Common myeloid progenitor, CD34-positive (primary cell): ENCODE results near the gene KCNJ5.

Source experiments
- CTCF ChIA-PET: fragments of 350-600 bp; sonication (Branson Sonifier 250); formaldehyde crosslinking; loops from one replicate; lab custom pipeline; 2021; ENCODE audit warnings: antibody characterized with exemption; lab: Charles Lee
- POLR2A ChIA-PET: fragments of 350-600 bp; sonication (Branson Sonifier 250); formaldehyde crosslinking; loops from one replicate; lab custom pipeline; 2021; ENCODE audit warnings: antibody characterized with exemption; lab: Charles Lee
- DNase-seq, 3 donors: peaks; one replicate each; pipeline versions ENCODE4 v3.0.0 to v3.0.0-alpha.2; 2013
- H3K27ac ChIP-seq, 2 experiments: 1 replicate in 1 of 2; 2 replicates in 1 of 2; pipeline ENCODE4 v1.7.0; 2013; ENCODE audit warnings: inconsistent platforms in 2 of 2, low read length in 2 of 2, mild to moderate bottlenecking in 2 of 2, low read depth in 1 of 2, moderate library complexity in 1 of 2; ENCODE audit not compliant: severe bottlenecking in 2 of 2, insufficient read depth in 1 of 2, poor library complexity in 1 of 2
- H3K27me3 ChIP-seq, 5 experiments: replicated peaks in 2 of 5; 1 replicate in 3 of 5; 2 replicates in 2 of 5; pipeline versions ENCODE4 v1.6.1 to v1.7.0; 2013; ENCODE audit warnings: low read length in 4 of 5, mild to moderate bottlenecking in 2 of 5, moderate library complexity in 2 of 5, inconsistent platforms in 1 of 5; ENCODE audit not compliant: insufficient read depth in 5 of 5, control insufficient read depth in 4 of 5
- H3K36me3 ChIP-seq, 4 experiments: 1 replicate in 2 of 4; 2 replicates in 2 of 4; pipeline versions ENCODE4 v1.6.1 to v1.7.0; 2013; ENCODE audit warnings: low read length in 3 of 4, control low read depth in 1 of 4, mild to moderate bottlenecking in 1 of 4; ENCODE audit not compliant: control insufficient read depth in 4 of 4, insufficient read depth in 4 of 4
- H3K4me1 ChIP-seq, 4 experiments: 1 replicate in 3 of 4; 2 replicates in 1 of 4; pipeline versions ENCODE4 v1.6.1 to v1.7.1; 2013; ENCODE audit warnings: low read length in 3 of 4, mild to moderate bottlenecking in 3 of 4, control low read depth in 1 of 4, inconsistent platforms in 1 of 4, moderate library complexity in 1 of 4; ENCODE audit not compliant: control insufficient read depth in 4 of 4, insufficient read depth in 4 of 4; ENCODE audit errors: control extremely low read depth in 1 of 4
- H3K4me3 ChIP-seq, 7 experiments: 1 replicate in 4 of 7; 2 replicates in 3 of 7; pipeline versions ENCODE4 v1.5.1 to v1.7.0; 2013; ENCODE audit warnings: mild to moderate bottlenecking in 7 of 7, low read length in 6 of 7, moderate library complexity in 6 of 7, inconsistent platforms in 2 of 7, low read depth in 2 of 7, control low read depth in 1 of 7; ENCODE audit not compliant: insufficient read depth in 4 of 7, control insufficient read depth in 1 of 7; ENCODE audit errors: extremely low read depth in 1 of 7
- H3K9me3 ChIP-seq, 5 experiments: 1 replicate in 4 of 5; 2 replicates in 1 of 5; pipeline versions ENCODE4 v1.6.1 to v1.7.1; 2013; ENCODE audit warnings: low read length in 4 of 5, mild to moderate bottlenecking in 2 of 5, inconsistent platforms in 1 of 5, low read depth in 1 of 5, moderate library complexity in 1 of 5; ENCODE audit not compliant: control insufficient read depth in 4 of 5, insufficient read depth in 2 of 5; ENCODE audit errors: control extremely low read depth in 1 of 5
- WGBS: methylation state at CpG from one replicate; pipeline ENCODE4 v1.1.5; 2013; ENCODE audit not compliant: insufficient coverage; 5-methylcytosine and 5-hydroxymethylcytosine counted together

The KCNJ5 gene

DNA sequence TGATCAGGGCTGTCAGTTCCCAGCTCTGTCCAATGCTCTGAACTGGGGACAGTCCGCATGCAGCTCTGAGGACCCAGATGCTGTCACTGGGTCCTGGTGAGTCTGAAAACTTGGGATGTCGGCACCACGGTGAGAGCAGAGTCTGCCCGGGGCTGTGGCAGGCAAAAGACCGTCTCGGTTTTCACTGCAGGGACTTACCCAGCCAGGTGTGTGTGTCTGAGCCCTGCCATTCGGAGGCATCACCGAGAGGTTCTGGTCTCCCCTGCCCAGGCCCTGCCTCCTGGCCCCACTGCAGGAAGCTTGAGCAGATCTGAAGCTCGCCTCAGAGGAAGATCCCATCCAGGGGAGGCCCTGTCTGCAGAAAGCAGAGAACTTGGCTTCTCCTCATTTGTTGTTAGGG, 46.3 kb downstream of the KCNJ5 start:
- CTCF ChIA-PET: interaction anchor here (0.7 to 34.5 kb wide), 5 partner anchors 10 to 48 kb away, joined by 3 to 640 read pairs (median 6); partner anchors contain the start of gene KCNJ5
- 95% methylated on average over 9 of the region's 9 CpGs for WGBS

DNA sequence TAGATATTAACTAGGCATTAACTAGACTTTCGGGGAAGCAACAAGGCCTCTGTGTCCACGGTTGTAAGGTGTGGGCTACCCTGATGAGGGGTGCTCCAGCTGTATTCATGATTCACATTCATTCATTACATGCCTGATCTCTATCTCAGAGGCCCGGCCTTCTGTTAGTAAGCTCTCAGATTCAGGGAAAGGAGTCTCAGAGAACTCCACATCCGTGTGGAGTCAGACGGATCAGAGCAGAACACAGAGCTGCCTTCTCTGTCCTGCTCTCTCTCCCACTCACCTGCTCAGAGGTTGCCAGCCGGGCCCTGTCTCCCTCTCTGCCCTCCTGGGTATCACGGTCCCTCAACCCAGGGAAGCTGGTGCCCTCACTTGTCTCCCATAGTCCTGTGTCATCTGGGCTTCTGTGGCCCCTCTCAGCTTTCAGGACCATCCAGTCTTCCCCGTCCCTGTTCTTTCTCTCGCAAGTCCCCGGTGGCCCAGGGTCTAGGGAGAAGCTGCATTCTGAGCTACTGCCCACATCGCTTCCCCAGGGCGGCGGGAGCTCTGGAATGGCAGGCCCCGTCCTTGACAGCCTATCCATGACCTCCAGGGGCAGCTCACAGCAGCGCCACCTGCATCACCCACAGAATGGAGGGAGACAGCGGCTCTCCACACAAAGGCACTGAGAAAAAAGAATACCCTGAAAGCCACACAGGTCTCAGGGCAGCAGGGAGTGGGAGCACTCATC, 47.2 kb downstream of the KCNJ5 start:
- H3K4me3 ChIP-seq: no peak overlapping the region
- peaks cover 0 to 5% (median 0%) of the 10 kb centered on the region in 5 experiments for H3K27me3 ChIP-seq
- no peaks in the 10 kb centered on the region for H3K36me3 ChIP-seq
- WGBS: 99% methylated on average over 12 of the region's 16 CpGs
- ChIA-PET POLR2A (no interaction called here), CTCF (interaction anchor here (1.0 to 34.5 kb wide), 5 partner anchors 9 to 49 kb away, joined by 3 to 640 read pairs (median 6); partner anchors contain the start of gene KCNJ5)
- DNase-seq: no peak
- H3K9me3 ChIP-seq: peaks cover 0 to 8% (median 5%) of the 10 kb centered on the region in 5 experiments
- H3K4me1 ChIP-seq: no peaks in the 10 kb centered on the region
- H3K27ac ChIP-seq: no peak overlapping the region

More for the DNA sequence above, 46.3 kb downstream of the KCNJ5 start:
- H3K27ac ChIP-seq: no peak overlapping the region
- H3K36me3 ChIP-seq: no peaks in the 10 kb centered on the region
- no peaks in the 10 kb centered on the region for H3K4me1 ChIP-seq
- H3K4me3 ChIP-seq: no peak overlapping the region
- no peak for DNase-seq
- H3K27me3 ChIP-seq: peaks cover 0 to 5% (median 0%) of the 10 kb centered on the region in 5 experiments
- POLR2A ChIA-PET: no interaction called here
- H3K9me3 ChIP-seq: peaks cover 0 to 10% (median 5%) of the 10 kb centered on the region in 5 experiments

DNA sequence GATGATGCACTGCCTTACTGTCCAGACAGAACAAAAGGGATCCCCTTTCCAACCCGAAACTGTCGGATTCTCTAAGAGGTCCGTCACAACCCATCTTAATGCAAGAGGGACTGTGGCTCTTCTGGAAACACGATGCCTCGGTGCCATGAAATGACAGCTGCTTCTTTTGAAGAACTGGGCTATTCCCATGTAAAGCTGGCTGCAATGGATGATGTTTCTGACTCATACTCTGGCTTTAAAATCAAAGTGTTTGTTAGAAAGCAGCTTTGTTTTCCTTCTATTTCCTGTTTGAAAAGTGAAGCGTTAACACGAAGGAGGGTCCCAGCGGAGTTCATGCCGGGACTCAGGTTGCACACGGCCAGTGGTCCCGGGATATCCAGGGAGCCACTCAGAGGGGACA, 48.4 kb downstream of the KCNJ5 start:
- no peaks in the 10 kb centered on the region for H3K4me1 ChIP-seq
- no peak overlapping the region for H3K4me3 ChIP-seq
- no peak for DNase-seq
- no peaks in the 10 kb centered on the region for H3K36me3 ChIP-seq
- 94% methylated on average over 11 of the region's 11 CpGs for WGBS
- no peak overlapping the region for H3K27ac ChIP-seq
- no peaks in the 10 kb centered on the region for H3K9me3 ChIP-seq
- POLR2A ChIA-PET: interaction anchor here (0.5 kb wide), 1 partner anchor 31 kb away, joined by 3 read pairs; no protein-coding TSS in a partner anchor
- CTCF ChIA-PET: interaction anchor here (3.7 to 34.5 kb wide), 3 partner anchors 8 to 50 kb away, joined by 12 to 640 read pairs (median 72); partner anchors contain the start of gene KCNJ5
- H3K27me3 ChIP-seq: peaks cover 0 to 5% (median 0%) of the 10 kb centered on the region in 5 experiments

DNA sequence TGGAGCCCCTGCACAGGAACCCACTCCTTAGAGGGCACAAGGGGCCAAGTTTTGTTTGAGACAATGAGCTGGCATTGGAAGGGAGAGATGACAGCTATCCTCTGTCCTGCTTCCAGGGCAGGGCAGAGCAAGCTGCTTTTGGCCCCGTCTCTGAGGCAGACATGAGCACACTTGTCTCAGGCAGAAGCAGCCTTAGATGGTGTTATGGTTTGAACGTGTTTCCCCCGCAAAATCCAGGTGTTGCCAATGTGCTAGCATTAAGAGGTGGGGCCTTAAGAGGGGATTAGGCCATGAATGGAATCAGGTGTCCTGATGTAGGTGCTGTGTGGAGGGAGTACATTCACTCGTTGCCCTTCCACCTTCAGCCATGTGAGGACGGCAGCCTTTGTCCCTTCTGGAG, 49.0 kb downstream of the KCNJ5 start:
- whole genome bisulfite sequencing: 93% methylated on average over 4 of the region's 5 CpGs
- DNase-seq: no peak
- CTCF ChIA-PET: interaction anchor here (3.7 to 34.5 kb wide), 3 partner anchors 8 to 51 kb away, joined by 12 to 640 read pairs (median 72); partner anchors contain the start of gene KCNJ5
- no peaks in the 10 kb centered on the region for H3K9me3 ChIP-seq
- peaks cover 0 to 5% (median 0%) of the 10 kb centered on the region in 5 experiments for H3K27me3 ChIP-seq
- no peak overlapping the region for H3K27ac ChIP-seq
- H3K36me3 ChIP-seq: no peaks in the 10 kb centered on the region
- POLR2A ChIA-PET: interaction anchor here (0.5 to 0.6 kb wide), 2 partner anchors 31 to 376 kb away, joined by 3 to 4 read pairs; no protein-coding TSS in a partner anchor
- no peak overlapping the region for H3K4me3 ChIP-seq
- no peaks in the 10 kb centered on the region for H3K4me1 ChIP-seq

DNA sequence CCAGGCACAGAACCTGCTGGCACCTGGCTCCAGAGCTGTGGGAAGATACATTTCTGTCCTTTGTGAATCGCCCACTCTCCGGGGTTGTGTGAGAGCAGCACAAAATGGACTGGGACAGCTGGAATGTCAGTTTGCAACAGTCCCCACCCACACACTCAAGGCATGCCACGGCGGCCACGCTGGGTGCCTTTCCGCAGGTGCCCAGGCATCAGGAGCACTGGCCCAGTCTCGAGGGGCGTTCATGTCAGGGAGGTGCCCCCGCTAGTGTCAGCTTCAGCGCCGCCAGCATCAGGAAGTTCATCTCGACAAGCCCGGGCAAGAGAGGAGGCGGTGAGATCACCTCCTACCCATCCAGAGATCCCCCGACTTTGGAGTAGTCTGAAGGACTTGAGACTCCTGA, 49.4 kb downstream of the KCNJ5 start:
- Histone ChIP-seq H3K9me3 (no peaks in the 10 kb centered on the region), H3K4me1 (no peaks in the 10 kb centered on the region), H3K27ac (no peak overlapping the region), H3K27me3 (peaks cover 0 to 5% (median 0%) of the 10 kb centered on the region in 5 experiments), H3K36me3 (no peaks in the 10 kb centered on the region), H3K4me3 (no peak overlapping the region)
- no peak for DNase-seq
- POLR2A ChIA-PET: interaction anchor here (0.6 kb wide), 1 partner anchor 377 kb away, joined by 4 read pairs; no protein-coding TSS in a partner anchor
- WGBS: 90% methylated on average over 11 of the region's 15 CpGs
- CTCF ChIA-PET: interaction anchor here (0.8 to 34.5 kb wide), 4 partner anchors 7 to 51 kb away, joined by 3 to 640 read pairs (median 42); partner anchors contain the start of gene KCNJ5

DNA sequence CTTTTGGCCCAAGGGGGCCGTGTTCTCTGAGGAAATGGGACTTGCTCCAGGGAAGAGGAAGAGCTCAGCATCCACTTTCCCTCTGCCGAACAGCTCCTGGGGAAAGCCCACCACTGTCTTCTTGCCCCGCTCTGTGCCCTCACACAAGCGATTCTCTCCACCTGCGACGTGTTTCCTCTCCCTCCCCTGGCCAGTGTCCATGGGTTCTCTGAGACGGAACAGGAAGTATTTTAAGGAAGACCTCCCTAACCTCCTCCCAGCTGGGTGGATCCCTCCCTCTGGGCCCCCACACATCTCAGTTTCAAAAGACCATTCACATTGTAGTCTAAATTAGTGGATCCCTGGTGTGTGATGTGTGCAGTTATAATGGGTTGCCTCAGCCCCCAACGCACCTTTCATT, 50.0 kb downstream of the KCNJ5 start:
- ChIA-PET POLR2A (no interaction called here), CTCF (interaction anchor here (0.8 to 34.5 kb wide), 5 partner anchors 7 to 52 kb away, joined by 3 to 640 read pairs (median 12); partner anchors contain the start of gene KCNJ5)
- DNase-seq: no peak
- no peaks in the 10 kb centered on the region for H3K4me1 ChIP-seq
- H3K9me3 ChIP-seq: no peaks in the 10 kb centered on the region
- no peak overlapping the region for H3K27ac ChIP-seq
- H3K27me3 ChIP-seq: peaks cover 0 to 5% (median 0%) of the 10 kb centered on the region in 5 experiments
- H3K4me3 ChIP-seq: no peak overlapping the region
- H3K36me3 ChIP-seq: no peaks in the 10 kb centered on the region
- 68% methylated on average over 6 of the region's 8 CpGs for WGBS
